NCI-H1436 (cell line): Measurements from ENCODE around the gene CDKAL1.
"Not testable (repeated sequence)": the region's sequence is repeated elsewhere in the genome, so short reads cannot be mapped to it uniquely, and the experiment has no call there.

Source experiments
- DNase-seq: peaks from one replicate; lab custom pipeline; 2025; lab: John Stamatoyannopoulos, UW

The CDKAL1 gene

DNA sequence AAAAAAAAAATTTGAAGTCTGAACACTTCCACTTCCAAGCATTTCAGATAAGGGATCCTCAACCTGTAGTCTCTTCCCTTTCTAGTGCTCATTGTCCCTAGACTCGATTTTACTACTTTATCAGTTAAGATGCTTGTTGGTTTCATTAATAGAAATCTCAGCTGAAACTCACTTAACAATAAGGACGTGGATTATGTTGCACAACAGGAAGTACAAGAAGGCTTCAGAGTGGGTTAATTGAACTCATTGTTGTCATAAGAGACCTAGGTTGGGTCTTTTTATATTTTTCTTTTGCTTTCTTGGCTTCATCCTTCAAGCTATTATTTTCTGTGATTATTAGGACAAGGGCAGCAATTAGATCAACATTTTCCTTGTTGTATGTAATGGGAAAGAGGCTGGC lies 175.2 kb downstream of the CDKAL1 start:
- DNase-seq = peak; percentile 46

DNA sequence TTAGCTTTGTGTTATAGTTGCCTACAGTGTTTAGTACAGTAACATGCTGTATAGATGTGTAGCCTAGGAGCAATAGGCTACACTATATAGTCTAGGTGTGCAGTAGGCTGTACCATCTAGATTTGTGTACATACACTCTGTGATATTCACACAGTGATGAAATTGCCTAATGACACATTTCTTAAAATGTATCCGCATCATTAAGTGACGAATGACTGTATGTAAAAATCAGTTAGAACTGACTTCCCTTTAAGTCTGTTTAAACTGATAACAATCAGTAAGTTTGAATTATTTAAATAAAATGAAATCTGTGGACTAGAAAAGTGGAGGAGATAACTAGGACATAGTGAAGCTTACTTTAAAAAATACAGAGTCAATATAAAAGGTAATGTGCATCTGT lies 176.1 kb downstream of the CDKAL1 start:
- DNase-seq = no peak

DNA sequence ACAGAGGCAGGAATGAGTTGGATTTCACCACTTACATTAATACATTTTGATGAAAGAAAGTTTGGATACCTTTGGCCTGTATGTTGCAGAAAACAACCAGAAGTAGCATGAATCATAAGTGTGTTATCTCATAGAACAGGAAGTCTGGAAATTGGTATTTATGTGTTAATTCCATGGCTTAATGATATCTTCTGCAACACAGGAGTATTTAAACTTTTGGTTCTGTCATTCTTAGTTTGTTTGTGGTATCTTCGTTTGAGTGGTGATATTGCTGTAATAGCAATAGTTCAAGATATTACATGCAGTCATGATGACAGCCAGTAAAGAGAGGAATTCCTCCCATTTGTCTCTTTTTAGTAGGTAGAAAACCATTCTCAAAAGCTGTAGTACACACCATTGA lies 177.3 kb downstream of the CDKAL1 start:
- no peak for DNase-seq

DNA sequence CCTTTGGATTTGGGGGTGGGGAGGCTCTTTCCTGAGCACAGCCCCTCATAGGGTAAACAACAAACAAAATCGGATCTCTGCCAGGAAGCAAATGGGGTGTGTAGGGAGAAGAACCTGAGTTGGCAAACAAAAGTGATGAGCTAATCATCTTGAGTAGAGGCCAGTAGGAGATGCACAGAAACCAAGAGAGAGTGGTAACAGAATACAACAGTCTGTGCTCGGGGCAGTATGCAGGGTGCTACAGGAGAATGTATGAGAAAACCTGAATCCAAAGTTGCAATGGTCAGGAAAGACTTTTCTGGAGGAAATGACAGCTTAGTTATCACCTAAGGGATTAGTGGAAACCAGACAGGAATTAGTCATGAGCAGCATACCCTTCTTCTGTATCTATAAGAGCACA lies 177.8 kb downstream of the CDKAL1 start:
- DNase-seq = no peak

DNA sequence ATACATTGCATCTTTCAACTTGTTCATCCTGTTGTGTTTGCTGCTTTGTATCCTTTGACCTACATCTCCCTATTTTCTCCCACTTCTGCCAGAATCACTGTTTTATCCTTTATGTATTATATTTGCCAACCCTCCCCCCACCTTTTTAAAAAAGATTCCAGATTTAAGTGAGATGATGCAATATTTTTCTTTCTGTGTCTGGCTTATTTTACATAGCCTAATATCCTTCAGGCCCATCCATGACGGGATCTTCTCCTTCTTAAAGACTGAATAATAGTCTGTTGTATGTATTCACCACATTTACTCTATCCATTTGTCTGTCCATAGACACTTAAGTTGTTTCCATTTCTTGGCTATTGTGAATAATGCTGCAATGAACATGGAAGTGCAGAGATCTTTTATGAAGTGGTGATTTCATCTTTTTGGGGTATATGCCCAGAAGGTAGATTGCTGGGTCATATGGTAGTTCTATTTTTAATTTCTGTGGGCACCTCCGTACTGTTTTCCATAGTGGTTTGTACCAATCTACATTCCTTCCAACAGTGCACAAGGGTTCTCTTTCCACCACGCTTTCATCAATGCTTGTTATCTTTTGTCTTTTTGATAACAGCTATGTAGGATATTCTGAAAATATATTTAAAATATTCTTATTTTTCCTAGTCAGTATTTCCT lies 181.0 kb downstream of the CDKAL1 start:
- no peak for DNase-seq

DNA sequence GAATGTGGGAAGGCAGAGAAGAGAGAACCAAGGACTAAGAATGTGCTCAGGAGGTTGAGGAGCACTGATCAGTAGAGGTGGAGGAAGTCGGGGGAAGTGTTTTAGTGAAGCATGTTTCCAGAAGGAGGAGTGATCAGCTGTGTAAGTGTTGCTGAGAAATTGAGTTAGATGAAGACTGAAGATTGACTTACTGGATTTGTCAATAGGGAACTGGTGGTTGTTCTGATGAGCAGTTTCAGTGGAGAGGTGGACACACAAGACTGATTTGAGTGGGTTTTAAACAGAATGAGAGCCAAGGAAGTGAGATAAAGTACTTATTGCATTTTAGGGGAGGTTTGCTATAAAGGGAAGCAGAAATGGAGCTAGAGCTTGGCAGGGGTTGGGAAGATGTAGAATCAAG lies 182.6 kb downstream of the CDKAL1 start:
- no peak for DNase-seq

DNA sequence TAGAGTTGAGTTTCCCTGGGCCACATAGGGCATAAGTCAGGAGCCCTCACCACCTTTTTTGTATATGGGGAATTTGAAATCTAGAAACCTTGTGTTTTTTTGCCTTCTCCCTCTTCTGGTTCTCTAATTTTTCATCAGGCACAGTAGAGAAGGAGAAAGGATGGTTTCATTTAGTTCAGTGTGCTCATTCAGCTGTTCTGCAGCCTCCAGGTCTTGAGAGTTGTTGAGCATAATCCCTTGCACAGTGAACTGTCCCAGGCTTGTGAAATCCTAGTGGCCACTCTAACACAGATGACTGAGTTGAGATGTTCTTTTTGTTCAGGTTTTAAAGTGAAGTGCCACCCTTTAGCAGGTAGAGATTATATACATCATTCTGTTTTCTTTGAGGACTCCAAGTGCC lies 183.5 kb downstream of the CDKAL1 start:
- DNase-seq = no peak

DNA sequence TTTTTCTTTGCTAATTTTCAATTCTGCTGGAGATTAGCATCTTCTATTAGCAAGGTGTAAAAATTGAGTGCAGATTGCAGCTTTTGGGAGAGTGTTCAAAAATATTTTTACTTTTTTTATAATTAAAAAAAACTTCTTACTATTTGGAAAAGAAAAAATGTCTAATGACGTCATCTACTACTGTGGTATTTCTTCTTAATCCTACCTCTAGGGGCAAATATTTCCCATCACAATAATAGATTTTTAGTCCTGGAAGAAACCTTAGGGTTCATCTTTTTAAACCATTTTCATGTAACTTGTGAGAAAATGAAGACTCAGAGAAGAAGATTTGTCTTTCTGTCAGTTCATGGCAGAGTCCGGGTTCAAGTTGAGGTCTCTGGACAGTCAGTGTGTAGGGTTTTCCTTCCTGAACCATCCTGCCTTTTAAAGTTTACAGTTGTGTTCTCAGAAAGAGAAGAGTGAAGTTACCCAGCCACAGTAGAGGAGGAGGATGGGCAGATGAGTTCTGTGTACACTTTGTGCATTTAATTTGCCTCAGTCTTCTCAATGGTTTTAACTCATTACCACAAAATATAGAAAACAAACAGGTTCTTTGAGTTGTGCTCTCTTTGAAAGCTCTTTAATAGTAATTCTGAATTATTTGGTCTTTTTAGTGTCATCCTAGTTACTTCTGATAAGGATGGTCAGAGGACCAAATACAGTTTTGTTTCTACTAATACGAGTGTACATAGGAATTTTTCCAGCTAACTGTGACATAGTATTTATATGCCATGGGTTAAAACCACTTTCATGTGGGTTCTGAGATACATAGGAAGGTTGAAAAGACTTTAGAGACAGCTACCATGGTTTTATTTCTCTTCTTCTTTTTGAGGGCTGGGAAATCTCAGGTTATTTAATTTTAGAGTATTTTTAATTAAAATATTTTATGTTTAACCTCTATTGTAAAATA lies 184.7 kb downstream of the CDKAL1 start:
- DNase-seq = no peak

DNA sequence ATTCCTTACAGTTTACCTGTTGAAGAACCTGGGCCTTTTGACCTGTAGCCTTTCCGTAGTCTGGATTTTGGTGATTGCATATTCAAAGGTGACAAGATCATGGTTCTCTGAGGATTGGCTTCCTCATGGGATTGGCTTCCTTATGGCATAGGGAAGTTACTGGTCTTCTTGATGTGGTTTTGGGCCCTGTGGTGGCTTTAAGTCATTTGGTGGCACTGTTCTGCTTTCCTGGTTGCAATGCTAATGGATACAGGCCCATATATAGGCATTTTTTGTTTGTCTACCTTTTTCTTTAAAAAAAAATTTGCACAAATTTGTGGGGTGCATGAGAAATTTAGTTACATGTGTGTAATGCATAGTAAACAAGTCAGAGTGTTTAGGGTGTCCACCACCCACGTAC lies 185.7 kb downstream of the CDKAL1 start:
- DNase-seq = no peak

DNA sequence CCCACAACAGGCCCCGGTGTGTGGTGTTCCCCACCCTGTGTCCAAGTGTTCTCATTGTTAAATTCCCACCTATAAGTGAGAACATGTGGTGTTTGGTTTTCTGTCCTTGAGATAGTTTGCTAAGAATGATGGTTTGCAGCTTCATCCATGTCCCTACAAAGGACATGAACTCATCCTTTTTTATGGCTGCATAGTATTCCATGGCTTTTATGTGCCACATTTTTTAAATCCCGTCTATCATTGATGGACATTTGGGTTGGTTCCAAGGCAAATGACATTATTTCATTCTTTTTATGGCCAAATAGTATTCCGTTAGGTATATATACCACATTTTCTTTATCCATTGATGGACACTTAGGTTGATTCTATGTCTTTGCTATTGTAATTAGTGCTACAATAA lies 186.9 kb downstream of the CDKAL1 start:
- not testable (repeated sequence) for DNase-seq

DNA sequence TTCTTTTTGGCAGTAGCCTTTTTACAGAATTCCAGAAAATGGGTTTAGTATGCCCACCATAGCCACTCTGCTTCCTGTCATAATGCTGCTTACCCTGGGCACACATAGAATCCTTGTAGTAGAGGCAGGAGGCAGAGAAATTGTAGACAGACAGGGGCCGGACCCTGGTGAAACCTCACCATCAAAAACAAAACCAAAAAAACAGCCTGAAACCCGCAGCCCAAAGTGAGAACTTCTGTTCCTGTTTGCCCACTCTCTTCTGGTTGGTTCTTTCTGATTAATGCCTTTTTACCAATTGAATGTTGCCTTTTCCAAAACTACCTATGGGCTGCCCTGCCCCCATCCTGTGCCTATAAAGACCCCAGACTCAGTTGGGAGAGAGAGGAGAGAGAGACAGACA lies 188.2 kb downstream of the CDKAL1 start:
- DNase-seq = no peak

DNA sequence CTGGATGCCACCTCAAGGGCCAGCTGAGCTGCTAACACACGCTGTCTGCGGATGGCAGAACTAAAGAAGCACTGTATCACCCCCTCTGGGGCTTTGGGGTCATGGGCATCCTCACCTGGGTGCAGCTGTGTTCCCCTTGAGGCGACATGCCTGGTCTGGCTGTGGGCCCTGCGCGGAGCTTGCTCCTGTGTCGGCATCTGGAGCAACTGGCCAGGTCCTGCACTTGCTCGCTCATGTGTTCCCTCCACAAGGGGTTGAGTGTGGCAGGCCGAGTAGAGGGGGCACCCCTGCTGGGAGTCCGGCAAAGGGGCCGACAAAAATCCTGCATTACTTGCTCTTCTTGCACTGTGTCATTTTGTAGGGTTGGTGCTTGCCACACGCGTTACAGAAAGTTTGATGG lies 189.0 kb downstream of the CDKAL1 start:
- no peak for DNase-seq

DNA sequence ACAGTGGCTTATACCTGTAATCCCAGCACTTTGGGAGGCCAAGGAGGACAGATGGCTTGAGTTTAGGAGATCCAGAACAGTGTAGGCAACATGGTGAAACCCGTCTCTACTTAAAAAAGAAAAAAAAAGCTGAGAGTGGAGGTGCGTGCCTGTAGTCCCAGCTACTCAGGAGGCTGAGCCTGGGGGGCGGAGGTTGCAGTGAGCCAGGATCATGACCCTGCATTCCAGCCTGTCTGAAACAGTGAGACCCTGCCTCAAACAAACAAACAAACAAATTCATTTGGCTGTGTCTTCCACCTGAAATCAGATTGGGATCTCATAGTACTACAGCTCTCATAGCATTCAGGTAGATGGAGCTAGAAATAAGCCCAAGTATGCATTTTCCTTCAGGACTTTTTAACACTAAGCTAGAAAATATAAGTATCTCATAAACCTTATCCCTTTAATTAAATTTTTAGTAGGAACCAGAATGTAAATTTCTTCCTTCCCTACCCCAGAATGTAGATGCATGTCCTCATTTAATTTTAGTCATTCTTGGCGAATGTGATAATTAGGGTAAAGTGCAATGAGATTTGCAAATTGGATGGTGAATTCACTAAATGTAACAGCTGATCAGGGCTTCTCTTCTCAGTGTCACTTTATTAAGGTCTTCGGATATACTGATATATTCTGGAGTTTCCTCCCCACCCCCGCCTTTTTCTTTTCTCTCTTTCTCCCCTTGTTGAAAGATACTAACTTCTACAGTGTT lies 190.4 kb downstream of the CDKAL1 start:
- DNase-seq = no peak

DNA sequence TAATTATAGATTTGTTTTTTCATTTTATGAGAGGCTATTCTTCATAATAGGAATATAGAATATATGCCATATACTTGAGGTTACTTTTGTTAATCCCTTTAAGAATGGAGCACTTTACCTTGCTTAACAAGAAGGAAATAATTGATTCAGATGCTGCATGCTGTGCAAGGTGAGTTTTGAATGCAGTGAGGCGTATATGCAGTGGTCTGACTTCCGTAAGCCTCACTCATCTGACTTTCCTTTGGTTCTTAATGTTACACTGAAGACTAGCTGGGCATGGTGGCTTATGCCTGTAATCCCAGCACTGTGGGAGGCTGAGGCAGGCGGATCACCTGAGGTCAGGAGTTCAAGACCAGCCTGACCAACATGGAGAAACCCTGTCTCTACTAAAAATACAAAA lies 191.0 kb downstream of the CDKAL1 start:
- not testable (repeated sequence) for DNase-seq

DNA sequence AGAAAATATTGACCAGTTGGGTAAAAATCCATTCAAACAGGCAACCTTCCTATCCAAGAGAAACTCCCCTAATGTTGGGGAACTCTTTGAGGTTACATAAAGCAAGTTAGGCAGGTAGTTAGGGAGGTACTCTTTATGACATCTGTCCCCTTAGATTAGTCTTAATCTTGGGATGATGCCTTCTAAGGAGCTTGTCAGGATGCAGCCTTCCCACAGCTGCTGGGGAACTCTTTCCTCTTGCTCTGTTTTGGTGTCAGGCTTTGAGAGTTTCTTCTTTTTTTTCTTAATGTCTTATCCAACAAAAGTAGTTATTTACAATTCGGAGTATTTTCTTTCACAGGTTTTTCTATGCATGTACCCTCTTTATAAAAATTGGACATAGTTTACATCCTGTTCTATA lies 194.8 kb downstream of the CDKAL1 start:
- no peak for DNase-seq

DNA sequence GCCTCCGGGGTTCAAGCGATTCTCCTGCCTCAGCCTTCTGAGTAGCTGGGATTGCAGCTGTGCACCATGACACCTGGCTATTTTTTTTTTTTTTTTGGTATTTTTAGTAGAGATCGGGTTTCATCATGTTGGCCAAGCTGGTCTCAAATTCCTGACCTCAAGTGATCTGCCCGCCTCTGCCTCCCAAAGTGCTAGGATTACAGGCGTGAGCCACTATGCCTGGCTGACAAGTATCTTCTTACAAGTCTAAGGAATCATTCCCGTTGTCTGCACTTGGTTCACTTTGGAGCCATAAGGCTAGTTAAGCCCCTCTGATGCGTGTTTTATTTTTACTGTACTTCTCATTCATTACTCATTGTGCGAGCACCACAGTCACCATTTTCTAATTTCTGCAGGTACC lies 198.1 kb downstream of the CDKAL1 start:
- DNase-seq = not testable (repeated sequence)

DNA sequence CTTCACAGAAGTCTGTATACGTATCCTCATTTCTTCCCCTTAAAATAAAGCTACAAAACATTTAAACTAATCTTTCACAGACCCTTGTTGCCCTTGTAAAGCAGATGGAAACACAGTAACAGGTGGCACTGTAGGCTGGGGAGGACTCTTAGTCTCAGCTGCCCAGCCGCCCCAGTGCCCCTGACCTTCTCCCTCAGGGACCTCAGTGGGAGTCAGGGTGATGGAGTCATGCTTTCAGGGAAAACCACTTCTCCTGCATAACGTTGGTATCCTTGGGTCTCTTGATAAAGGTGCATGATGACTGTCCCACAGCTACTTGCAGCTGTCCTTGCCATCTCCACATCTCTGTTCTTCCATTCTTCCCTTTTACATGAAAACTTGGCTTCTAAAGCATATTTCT lies 198.6 kb downstream of the CDKAL1 start:
- no peak for DNase-seq

DNA sequence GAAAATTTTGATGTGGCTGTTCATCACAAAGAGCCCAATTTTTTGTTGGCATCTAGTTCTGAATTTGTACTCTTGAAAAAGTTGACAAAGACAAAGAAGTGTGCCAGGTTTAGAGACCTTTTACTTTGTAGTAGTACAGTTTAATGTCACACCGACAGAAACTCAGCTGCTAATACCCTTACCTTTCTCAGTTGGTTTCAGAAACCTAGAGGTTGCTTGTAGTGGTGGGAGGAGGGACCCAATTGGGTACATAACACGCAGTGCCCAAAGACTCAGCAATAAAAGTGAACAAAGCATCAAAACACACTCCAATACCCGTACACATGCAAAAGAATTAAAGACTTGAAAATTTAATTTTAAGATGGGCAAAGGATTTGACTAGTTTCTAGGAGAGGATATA lies 203.7 kb downstream of the CDKAL1 start:
- no peak for DNase-seq

DNA sequence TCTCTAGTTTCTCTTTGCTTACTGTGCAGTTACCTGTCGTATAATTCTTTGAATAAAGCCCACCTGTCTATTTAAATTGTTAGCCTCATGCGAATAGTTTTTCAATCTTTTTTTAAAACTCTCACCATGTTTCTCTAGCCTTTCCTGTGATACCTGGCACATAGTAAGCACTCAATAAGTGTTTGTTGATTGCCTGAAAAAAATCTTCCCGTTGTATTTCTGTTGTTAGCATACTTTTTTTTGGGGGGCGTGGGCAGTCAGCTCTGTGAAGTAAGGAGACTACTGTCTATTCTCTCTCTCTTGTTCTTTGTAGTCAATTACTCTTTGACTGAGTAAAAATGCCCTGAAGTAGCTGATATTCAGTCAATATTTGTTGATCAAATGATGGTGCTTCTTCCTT lies 205.8 kb downstream of the CDKAL1 start:
- DNase-seq = no peak

DNA sequence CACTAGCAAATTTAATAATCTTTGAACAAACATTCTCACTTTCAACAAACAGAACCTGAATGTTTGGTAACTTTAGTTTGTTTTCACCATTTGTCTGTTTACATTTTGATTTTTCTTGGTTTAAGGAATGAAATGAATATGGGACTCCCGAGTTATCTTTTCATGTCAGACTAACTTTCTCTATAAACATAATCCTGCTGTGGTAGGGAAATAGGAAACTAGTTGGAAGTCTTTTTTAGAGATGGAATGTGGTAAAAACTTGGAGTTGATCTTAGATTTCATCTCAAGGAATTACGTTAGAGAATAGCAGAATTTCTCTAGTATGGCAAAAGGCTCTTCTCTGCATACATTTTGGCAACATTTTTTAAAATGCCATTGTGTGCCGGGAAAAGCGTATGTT lies 206.5 kb downstream of the CDKAL1 start:
- DNase-seq = no peak

DNA sequence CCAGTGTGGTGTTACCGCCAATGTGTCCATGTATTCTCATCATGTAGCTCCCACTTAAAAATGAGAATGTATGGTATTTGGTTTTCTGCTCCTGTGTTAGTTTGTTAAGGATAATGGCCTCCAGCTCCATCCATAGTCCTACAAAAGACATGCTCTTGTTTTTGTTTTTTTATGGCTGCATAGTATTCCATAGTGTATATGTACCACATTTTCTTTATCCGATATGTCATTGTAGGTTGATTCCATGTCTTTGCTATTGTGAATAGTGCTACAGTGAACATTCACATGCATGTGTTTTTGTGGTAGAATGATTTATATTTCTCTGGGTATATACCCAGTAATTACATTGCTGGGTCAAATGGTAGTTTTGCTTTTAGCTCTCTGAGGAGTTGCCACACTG lies 207.2 kb downstream of the CDKAL1 start:
- DNase-seq = no peak

DNA sequence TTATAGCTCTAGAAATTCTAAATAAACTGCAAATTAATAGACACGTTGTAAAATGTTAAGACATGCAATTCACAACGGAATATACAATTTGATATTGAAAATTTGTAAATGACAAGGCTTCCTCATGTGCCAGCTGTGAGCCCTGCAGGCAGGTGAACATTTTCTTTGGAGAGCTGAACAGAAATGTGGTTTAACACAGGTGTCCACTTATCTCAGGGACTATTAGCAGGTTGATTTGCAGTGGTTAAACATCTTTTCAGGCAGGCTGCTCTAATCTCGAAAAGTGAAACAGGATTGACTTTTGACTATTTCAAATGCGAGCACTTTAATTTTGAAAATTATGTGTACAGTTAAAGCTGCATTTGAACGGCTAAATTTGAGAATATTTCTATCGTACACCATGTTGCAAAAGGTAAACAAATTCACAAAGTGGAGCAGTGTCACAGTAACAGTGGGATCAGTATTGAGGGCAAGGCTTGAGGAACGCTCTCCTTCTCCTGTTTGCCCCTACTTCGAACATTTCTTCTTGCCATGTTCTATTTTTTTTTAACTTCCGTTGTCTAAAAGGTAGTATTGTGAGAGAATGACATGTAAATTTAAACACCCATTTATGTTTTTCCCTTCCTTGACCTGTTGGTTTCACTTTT lies 210.8 kb downstream of the CDKAL1 start:
- DNase-seq = peak; percentile 48
